H1 (cell line): ENCODE measurements around the gene SPAG16. TPM values are rescaled to one million over a fixed set of nuclear protein-coding genes. Genes with fewer than 3 reads are reported as not detected.

Experiments
- CTCF ChIA-PET: fragments of 300-600 bp; sonication (Branson Sonifier 250); formaldehyde crosslinking; loops from one replicate; lab custom pipeline; 2021; ENCODE audit not compliant: partially characterized antibody; lab: Charles Lee
- POLR2A ChIA-PET: fragments of 300-600 bp; sonication (Branson Sonifier 250); formaldehyde crosslinking; loops from one replicate; lab custom pipeline; 2021; ENCODE audit warnings: inconsistent platforms; ENCODE audit not compliant: partially characterized antibody; lab: Charles Lee
- DNase-seq, 2 experiments: peaks; one replicate each; pipeline versions ENCODE4 v3.0.0 to v3.0.0-alpha.2; 2010 to 2022; ENCODE audit warnings: low spot score in 2 of 2, low read depth in 1 of 2, mixed read lengths in 1 of 2
- FAIRE-seq: peaks from 2 replicates; lab custom pipeline; 2011; peaks lifted over from hg19 to GRCh38; lab: Jason Lieb, UNC
- H2AFZ ChIP-seq: 2 replicates; pipeline ENCODE4 v1.8.1; 2012; ENCODE audit warnings: low read length, inconsistent platforms
- H2AK5ac ChIP-seq: 2 replicates; pipeline ENCODE4 v1.6.1; 2013; ENCODE audit warnings: low read depth, low read length
- H2BK120ac ChIP-seq: replicated peaks from 2 replicates; pipeline ENCODE3; 2013; ENCODE audit warnings: low read depth, low read length, inconsistent platforms
- H2BK12ac ChIP-seq: 2 replicates; pipeline ENCODE4 v1.6.1; 2013; ENCODE audit warnings: low read depth, low read length
- H2BK15ac ChIP-seq: 2 replicates; pipeline ENCODE4 v1.6.1; 2013; ENCODE audit warnings: low read length
- H2BK20ac ChIP-seq: 2 replicates; pipeline ENCODE4 v1.6.1; 2013; ENCODE audit warnings: low read length
- H2BK5ac ChIP-seq: 2 replicates; pipeline ENCODE4 v1.6.1; 2013; ENCODE audit warnings: low read depth, low read length
- H3K14ac ChIP-seq: 2 replicates; pipeline ENCODE4 v1.6.1; 2013; ENCODE audit warnings: inconsistent platforms; ENCODE audit not compliant: insufficient read length
- H3K18ac ChIP-seq: 2 replicates; pipeline ENCODE4 v1.6.1; 2013; ENCODE audit warnings: low read length; ENCODE audit errors: extremely low read depth
- H3K23ac ChIP-seq: 2 replicates; pipeline ENCODE4 v1.6.1; 2013; ENCODE audit warnings: inconsistent platforms; ENCODE audit not compliant: insufficient read length
- H3K23me2 ChIP-seq: 2 replicates; pipeline ENCODE4 v1.6.1; 2013; ENCODE audit warnings: low read depth, low read length
- H3K27ac ChIP-seq: 2 replicates; pipeline ENCODE4 v1.6.1; 2011; ENCODE audit warnings: low read depth, low read length, inconsistent platforms
- H3K27me3 ChIP-seq, 4 experiments: replicated peaks in 1 of 4; 1 replicate in 1 of 4; 2 replicates in 3 of 4; pipeline versions ENCODE4 v1.6.1 to v1.8.1; 2011 to 2013; ENCODE audit warnings: low read length in 3 of 4, mild to moderate bottlenecking in 3 of 4, inconsistent platforms in 2 of 4, mixed read lengths in 2 of 4, moderate library complexity in 1 of 4; ENCODE audit not compliant: control insufficient read depth in 3 of 4, insufficient read depth in 3 of 4; ENCODE audit errors: extremely low read depth in 1 of 4
- H3K36me3 ChIP-seq, 4 experiments: 2 replicates each; pipeline versions ENCODE4 v1.6.1 to v1.8.1; 2011 to 2013; ENCODE audit warnings: mild to moderate bottlenecking in 4 of 4, low read length in 3 of 4, moderate library complexity in 2 of 4, control low read depth in 1 of 4, inconsistent platforms in 1 of 4; ENCODE audit not compliant: insufficient read depth in 4 of 4, control insufficient read depth in 2 of 4
- H3K4ac ChIP-seq: replicated peaks from 2 replicates; pipeline ENCODE3; 2013; ENCODE audit warnings: low read length, low read depth, mixed read lengths, inconsistent platforms; ENCODE audit not compliant: insufficient read length
- H3K4me1 ChIP-seq, 4 experiments: replicated peaks in 1 of 4; 1 replicate in 1 of 4; 2 replicates in 3 of 4; pipeline versions ENCODE4 v1.6.1 to v1.8.1; 2011 to 2013; ENCODE audit warnings: low read length in 3 of 4, inconsistent platforms in 2 of 4, mixed read lengths in 1 of 4; ENCODE audit not compliant: insufficient read depth in 4 of 4, control insufficient read depth in 3 of 4
- H3K4me2 ChIP-seq, 2 experiments: 2 replicates each; pipeline versions ENCODE4 v1.6.1 to v1.8.1; 2011 to 2013; ENCODE audit warnings: low read depth in 2 of 2, low read length in 2 of 2, control low read depth in 1 of 2, inconsistent platforms in 1 of 2, mild to moderate bottlenecking in 1 of 2; ENCODE audit not compliant: insufficient read depth in 1 of 2
- H3K4me3 ChIP-seq, 4 experiments: fragments of 200-600, 300-600 bp in 1 of 4; sonication (generic), shearing (Covaris generic), sonication (Bioruptor Twin) in 1 of 4; 2 replicates each; pipeline versions ENCODE4 v1.5.1 to v1.8.1; 2011 to 2016; ENCODE audit warnings: low read length in 4 of 4, low read depth in 3 of 4, control low read depth in 2 of 4, inconsistent platforms in 2 of 4, mild to moderate bottlenecking in 2 of 4, mixed read lengths in 1 of 4, moderate library complexity in 1 of 4; ENCODE audit not compliant: insufficient read depth in 2 of 4; ENCODE audit errors: extremely low read depth in 1 of 4
- H3K56ac ChIP-seq: replicated peaks from 2 replicates; pipeline ENCODE3; 2013; ENCODE audit warnings: low read depth, mild to moderate bottlenecking, mixed read lengths, low read length, inconsistent platforms; ENCODE audit not compliant: insufficient read length
- H3K79me1 ChIP-seq: 2 replicates; pipeline ENCODE4 v1.6.1; 2013; ENCODE audit warnings: low read depth, low read length, control low read depth
- H3K79me2 ChIP-seq, 2 experiments: 2 replicates each; pipeline versions ENCODE4 v1.6.1 to v1.8.1; 2012 to 2013; ENCODE audit warnings: low read length in 2 of 2, mild to moderate bottlenecking in 2 of 2, inconsistent platforms in 1 of 2; ENCODE audit not compliant: insufficient read depth in 2 of 2, control insufficient read depth in 1 of 2
- H3K9ac ChIP-seq, 4 experiments: replicated peaks in 1 of 4; 1 replicate in 1 of 4; 2 replicates in 3 of 4; pipeline versions ENCODE4 v1.6.1 to v1.8.1; 2011 to 2013; ENCODE audit warnings: low read depth in 3 of 4, low read length in 3 of 4, control low read depth in 2 of 4, mild to moderate bottlenecking in 2 of 4, moderate library complexity in 2 of 4, inconsistent platforms in 1 of 4; ENCODE audit errors: extremely low read depth in 1 of 4
- H3K9me3 ChIP-seq, 2 experiments: 2 replicates each; pipeline versions ENCODE4 v1.6.1 to v1.8.1; 2012 to 2013; ENCODE audit warnings: mild to moderate bottlenecking in 2 of 2, moderate library complexity in 2 of 2, control low read depth in 1 of 2, inconsistent platforms in 1 of 2, low read depth in 1 of 2, low read length in 1 of 2, mixed read lengths in 1 of 2; ENCODE audit not compliant: insufficient read depth in 2 of 2
- H4K20me1 ChIP-seq, 2 experiments: replicated peaks in 1 of 2; 2 replicates each; pipeline versions ENCODE3 to v1.8.1; 2011 to 2013; ENCODE audit warnings: inconsistent platforms in 2 of 2, low read length in 2 of 2, mild to moderate bottlenecking in 1 of 2; ENCODE audit not compliant: insufficient read depth in 2 of 2, control insufficient read depth in 1 of 2
- H4K5ac ChIP-seq: 2 replicates; pipeline ENCODE4 v1.6.1; 2013; ENCODE audit warnings: low read length, low read depth, mixed read lengths, inconsistent platforms; ENCODE audit not compliant: insufficient read length
- H4K8ac ChIP-seq: 2 replicates; pipeline ENCODE4 v1.8.0; 2013; ENCODE audit warnings: mild to moderate bottlenecking, moderate library complexity, low read length, inconsistent platforms; ENCODE audit not compliant: insufficient read depth; ENCODE audit errors: extremely low read depth
- H4K91ac ChIP-seq: replicated peaks from 2 replicates; pipeline ENCODE3; 2013; ENCODE audit warnings: low read length, mixed read lengths, inconsistent platforms; ENCODE audit not compliant: insufficient read length
- BACH1 ChIP-seq: IDR thresholded peaks from 2 replicates; pipeline ENCODE4 v1.6.1; 2012; ENCODE audit warnings: low read length, improper control_type of control experiment
- BCL11A ChIP-seq, 2 experiments: IDR thresholded peaks; one replicate each; pipeline ENCODE4 v1.6.1; 2011; ENCODE audit warnings: low read depth in 2 of 2, low read length in 2 of 2, mild to moderate bottlenecking in 2 of 2
- BRCA1 ChIP-seq: IDR thresholded peaks from 2 replicates; pipeline ENCODE4 v1.6.1; 2012; ENCODE audit warnings: low read depth, low read length, improper control_type of control experiment
- EGR1 ChIP-seq: IDR thresholded peaks from 2 replicates; pipeline ENCODE4 v1.6.1; 2011; ENCODE audit warnings: low read depth, low read length, borderline replicate concordance
- FOSL1 ChIP-seq: IDR thresholded peaks from 2 replicates; pipeline ENCODE4 v1.6.1; 2011; ENCODE audit warnings: mild to moderate bottlenecking, low read depth, low read length, moderate library complexity; ENCODE audit not compliant: insufficient read depth
- POU5F1 ChIP-seq: IDR thresholded peaks from 2 replicates; pipeline ENCODE4 v1.6.1; 2011; ENCODE audit warnings: low read depth, mild to moderate bottlenecking, low read length, moderate library complexity
- SAP30 ChIP-seq: fragments of 300-600 bp; sonication (generic); IDR thresholded peaks from 2 replicates; pipeline ENCODE4 v1.7.1; 2012; ENCODE audit warnings: low read length, moderate library complexity, mild to moderate bottlenecking, inconsistent platforms; ENCODE audit not compliant: insufficient read depth, insufficient replicate concordance
- SP4 ChIP-seq: IDR thresholded peaks from 2 replicates; pipeline ENCODE4 v1.6.1; 2012; ENCODE audit warnings: low read length, inconsistent platforms
- SRF ChIP-seq: IDR thresholded peaks from 2 replicates; pipeline ENCODE4 v1.6.1; 2011; ENCODE audit warnings: mild to moderate bottlenecking, low read depth, low read length, moderate library complexity
- TAF1 ChIP-seq: IDR thresholded peaks from 2 replicates; pipeline ENCODE4 v1.6.1; 2011; ENCODE audit warnings: mild to moderate bottlenecking, low read depth, low read length
- TBP ChIP-seq: IDR thresholded peaks from 2 replicates; pipeline ENCODE4 v1.6.1; 2011; ENCODE audit warnings: low read depth, low read length, improper control_type of control experiment
- whole genome bisulfite sequencing, 2 experiments: shearing (Covaris generic) in 1 of 2; methylation state at CpG; one replicate each; pipeline versions ENCODE4 v1.1.6 to v1.1.7; 2013 to 2015; ENCODE audit warnings: low lambda C conversion rate in 2 of 2, mixed read lengths in 2 of 2, inconsistent platforms in 1 of 2, low coverage in 1 of 2, missing lambda C conversion rate in 1 of 2; ENCODE audit not compliant: insufficient replicate concordance in 2 of 2, insufficient coverage in 1 of 2, insufficient read length in 1 of 2; ENCODE audit errors: extremely low coverage in 1 of 2, missing lambda C conversion rate in 1 of 2; 5-methylcytosine and 5-hydroxymethylcytosine counted together
- polyA plus RNA-seq, 7 experiments: library from polyadenylated mRNA; depleted of rRNA in 3 of 7; stranded (reverse) in 5 of 7; unstranded in 2 of 7; fragments of >200 nt in 5 of 7; fragments of 200-250 nt in 2 of 7; gene quantifications; 1 replicate in 5 of 7; 2 replicates in 1 of 7; 4 replicates in 1 of 7; pipeline versions ENCODE4 v1.2.1 to v1.2.3, GENCODE V29; 2011 to 2013; ENCODE audit warnings: missing spikeins in 2 of 7, mixed read lengths in 2 of 7
- total RNA-seq: library from RNA; stranded (reverse); fragmentation: NEBNext Ultra II Directional; extraction: Animal tissue kit (Norgen Biotek cat#: 25700); gene quantifications from 2 replicates; pipeline ENCODE4 v1.2.1, GENCODE V29; 2021
- TF ChIP-seq, protein P1 (sequence below): IDR thresholded peaks from 2 replicates; pipeline ENCODE4 v1.6.1; 2011; ENCODE audit warnings: low read depth, mild to moderate bottlenecking, low read length; ENCODE audit not compliant: insufficient read depth

Gene SPAG16
- total and polyA plus RNA-seq, 2 of the 8 experiments (the other 6 are each of a cell fraction or from before 2014, with no cell fraction given): 6.0 to 14.9 TPM

DNA sequence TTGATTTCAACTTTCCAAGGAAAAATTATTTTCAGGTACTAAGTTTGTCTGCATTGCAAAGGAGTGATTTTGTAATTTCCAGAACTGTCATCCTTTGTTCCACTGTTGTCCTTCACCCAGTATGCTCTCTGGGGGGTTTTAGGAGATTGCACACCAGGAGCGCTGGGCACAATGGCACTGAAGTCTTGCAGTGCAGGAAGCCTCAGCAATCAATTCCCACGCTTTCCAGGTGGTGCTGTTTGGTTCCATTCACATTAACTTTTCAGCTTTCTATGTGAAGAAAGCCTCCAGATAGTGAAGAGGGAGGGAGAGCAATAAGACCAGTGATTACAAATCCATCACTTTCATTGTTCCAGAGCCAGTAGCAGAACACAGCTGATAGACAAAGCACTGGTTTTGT, 782.6 kb downstream of the SPAG16 start:
- no peak overlapping the region for H2AFZ ChIP-seq
- no peak overlapping the region for H3K23ac ChIP-seq
- no peak overlapping the region for H2BK15ac ChIP-seq
- H3K27ac ChIP-seq: no peak overlapping the region
- peaks cover 0 to 3% (median 0%) of the 10 kb centered on the region in 4 experiments; a peak in 1 of 7 replicates for H3K4me1 ChIP-seq
- H3K9ac ChIP-seq: no peak overlapping the region
- H2BK5ac ChIP-seq: no peak overlapping the region
- H4K20me1 ChIP-seq: no peaks in the 10 kb centered on the region
- no peak overlapping the region for H4K5ac ChIP-seq
- H3K4ac ChIP-seq: no peak overlapping the region
- no peak overlapping the region for H4K91ac ChIP-seq
- no peaks in the 10 kb centered on the region for H3K79me2 ChIP-seq
- H3K14ac ChIP-seq: no peak overlapping the region
- H3K4me2 ChIP-seq: no peak overlapping the region
- H2BK20ac ChIP-seq: no peak overlapping the region
- H3K23me2 ChIP-seq: no peaks in the 10 kb centered on the region
- no peaks in the 10 kb centered on the region for H3K27me3 ChIP-seq
- H3K56ac ChIP-seq: no peak overlapping the region
- no peak for TF ChIP-seq EGR1
- no peak for TF ChIP-seq FOSL1
- no peak for TF ChIP-seq BRCA1
- no peak for TF ChIP-seq TBP
- TF ChIP-seq, protein P1, sequence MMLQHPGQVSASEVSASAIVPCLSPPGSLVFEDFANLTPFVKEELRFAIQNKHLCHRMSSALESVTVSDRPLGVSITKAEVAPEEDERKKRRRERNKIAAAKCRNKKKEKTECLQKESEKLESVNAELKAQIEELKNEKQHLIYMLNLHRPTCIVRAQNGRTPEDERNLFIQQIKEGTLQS: no peak
- TF ChIP-seq POU5F1: no peak
- TF ChIP-seq BACH1: no peak
- TF ChIP-seq BCL11A (IDR thresholded peaks at IDR 0.05; ENCODE audit: low read depth in 2 of 2, low read length in 2 of 2): no peak
- no peak for TF ChIP-seq SAP30
- no peak for TF ChIP-seq SRF
- TF ChIP-seq SP4: no peak
- no peak for TF ChIP-seq TAF1
- no peak overlapping the region for H4K8ac ChIP-seq
- H3K4me3 ChIP-seq: no peak overlapping the region
- WGBS, 2 experiments: 49% methylated on average over 2 of the region's 2 CpGs; no CpG with 5 or more reads in 1 of the 2 experiments
- ChIA-PET POLR2A (no interaction called here), CTCF (interaction anchor here (1.0 kb wide), 1 partner anchor 12 kb away, joined by 3 read pairs; no protein-coding TSS in a partner anchor)
- H3K79me1 ChIP-seq: no peaks in the 10 kb centered on the region
- H2BK12ac ChIP-seq: no peak overlapping the region
- FAIRE-seq: no peak
- H3K18ac ChIP-seq: no peak overlapping the region
- H3K36me3 ChIP-seq: no peaks in the 10 kb centered on the region
- H2BK120ac ChIP-seq: no peak overlapping the region
- DNase-seq: no peak
- no peaks in the 10 kb centered on the region for H3K9me3 ChIP-seq
- H2AK5ac ChIP-seq: no peak overlapping the region
